ENCODE measurements around the gene NRG2. TPM values are rescaled to one million over a fixed set of nuclear protein-coding genes. Genes with fewer than 3 reads are reported as not detected.

The NRG2 gene
- total and polyA plus RNA-seq, 12 donors: 0.64 to 6.6 (median 2.9) TPM

- peak overlapping the region in 9 of 10 donors; percentile 40 to 85 (median 75) for H3K27ac ChIP-seq
- DNase-seq (no peak), ATAC-seq (peak in 5 of 8 donors; percentile 31 to 73 (median 56))
- H3K4me1 ChIP-seq: peaks cover 0 to 34% (median 4%) of the 10 kb centered on the region in 9 donors
- no peaks in the 10 kb centered on the region for H3K36me3 ChIP-seq
- intact Hi-C loops (cut with DNase I): no loop called here
- peaks cover 0 to 5% (median 0%) of the 10 kb centered on the region in 7 donors for H3K27me3 ChIP-seq
- TF ChIP-seq CTCF (IDR thresholded peaks at IDR 0.05): no peak
- no peak overlapping the region for H3K4me3 ChIP-seq
- H3K9me3 ChIP-seq: peaks cover 0 to 4% (median 0%) of the 10 kb centered on the region in 11 donors
- 85% methylated on average over 3 of the region's 3 CpGs for WGBS, 2 donors
These were observed 32.3 kb downstream of the NRG2 start for GRCh38 chr5:140010798-140011197.

- Histone ChIP-seq H3K36me3 (no peaks in the 10 kb centered on the region), H3K27me3 (peaks cover 0 to 25% (median 0%) of the 10 kb centered on the region in 7 donors), H3K9me3 (peaks cover 0 to 4% (median 0%) of the 10 kb centered on the region in 11 donors), H3K27ac (peak overlapping the region in 6 of 10 donors; percentile 6 to 52 (median 36)), H3K4me1 (peaks cover 0 to 58% (median 17%) of the 10 kb centered on the region in 9 donors), H3K4me3 (no peak overlapping the region)
- intact Hi-C loops (cut with DNase I): no loop called here
- DNase-seq (no peak), ATAC-seq (no peak)
- no peak for TF ChIP-seq CTCF (IDR thresholded peaks at IDR 0.05)
- WGBS, 2 donors: 76 to 80% methylated on average over 2 of the region's 2 CpGs
These were observed 35.8 kb downstream of the NRG2 start for GRCh38 chr5:140007311-140007710.

- DNase-seq (no peak), ATAC-seq (no peak)
- no peak for TF ChIP-seq CTCF (IDR thresholded peaks at IDR 0.05)
- Histone ChIP-seq H3K4me1 (peaks cover 0 to 54% (median 19%) of the 10 kb centered on the region in 9 donors), H3K4me3 (no peak overlapping the region), H3K27ac (peak overlapping the region in 1 of 10 donors; percentile 26), H3K36me3 (no peaks in the 10 kb centered on the region), H3K27me3 (peaks cover 0 to 29% (median 0%) of the 10 kb centered on the region in 7 donors), H3K9me3 (peaks cover 0 to 4% (median 0%) of the 10 kb centered on the region in 11 donors)
- intact Hi-C loops (cut with DNase I): no loop called here
- WGBS, 2 donors: 84% methylated on average over 4 of the region's 4 CpGs
These were observed 37.9 kb downstream of the NRG2 start for GRCh38 chr5:140005145-140005591.

- Histone ChIP-seq H3K27ac (peak overlapping the region in 6 of 10 donors; percentile 6 to 71 (median 47)), H3K9me3 (no peaks in the 10 kb centered on the region), H3K36me3 (no peaks in the 10 kb centered on the region), H3K27me3 (peaks cover 0 to 29% (median 0%) of the 10 kb centered on the region in 7 donors), H3K4me3 (no peak overlapping the region), H3K4me1 (peaks cover 0 to 60% (median 20%) of the 10 kb centered on the region in 9 donors)
- 49 to 54% methylated on average over 2 of the region's 2 CpGs for WGBS, 2 donors
- ATAC-seq: peak in 3 of 8 donors; percentile 34 to 53 (median 52)
- no peak for DNase-seq
- intact Hi-C loops (cut with DNase I): loop anchor here in 1 of 10 donors (5.0 kb wide), 1 partner anchor 38 kb away; the partner anchor contains the start of gene NRG2
- no peak for TF ChIP-seq CTCF (IDR thresholded peaks at IDR 0.05)
These were observed 38.9 kb downstream of the NRG2 start for GRCh38 chr5:140004174-140004573.

All from heart right ventricle (tissue), 16 donors.